Measurements from ENCODE around the gene ZCCHC24.

Gene ZCCHC24

GRCh38 chr10:79380125-79380945, 65.1 kb downstream of the ZCCHC24 start:
- no peak for FAIRE-seq

- FAIRE-seq, result no peak
These were observed 65.8 kb downstream of the ZCCHC24 start for GRCh38 chr10:79379512-79380124.

GRCh38 chr10:79378647-79379511, 66.5 kb downstream of the ZCCHC24 start:
- FAIRE-seq, result no peak

- no peak for FAIRE-seq
These were observed 67.1 kb downstream of the ZCCHC24 start for GRCh38 chr10:79378383-79378646.

- FAIRE-seq, result no peak
These were observed 67.7 kb downstream of the ZCCHC24 start for GRCh38 chr10:79377557-79378382.

- no peak for FAIRE-seq
These were observed 68.5 kb downstream of the ZCCHC24 start for GRCh38 chr10:79376751-79377556.

GRCh38 chr10:79376078-79376628, 69.3 kb downstream of the ZCCHC24 start:
- no peak for FAIRE-seq

- no peak for FAIRE-seq
These were observed 69.9 kb downstream of the ZCCHC24 start for GRCh38 chr10:79375321-79376077.

GRCh38 chr10:79374312-79375191, 70.9 kb downstream of the ZCCHC24 start:
- FAIRE-seq, result no peak

GRCh38 chr10:79372871-79373270, 72.6 kb downstream of the ZCCHC24 start:
- FAIRE-seq, result no peak

- FAIRE-seq, result no peak
These were observed 77.8 kb downstream of the ZCCHC24 start for GRCh38 chr10:79367426-79368189.

GRCh38 chr10:79361726-79362397, 83.6 kb downstream of the ZCCHC24 start:
- FAIRE-seq, result no peak

GRCh38 chr10:79360499-79361342, 84.7 kb downstream of the ZCCHC24 start:
- no peak for FAIRE-seq

- FAIRE-seq, result no peak
These were observed 85.5 kb downstream of the ZCCHC24 start for GRCh38 chr10:79359816-79360498.

GRCh38 chr10:79358811-79359210, 86.6 kb downstream of the ZCCHC24 start:
- no peak for FAIRE-seq

GRCh38 chr10:79357180-79357579, 88.2 kb downstream of the ZCCHC24 start:
- no peak for FAIRE-seq

- no peak for FAIRE-seq
These were observed 89.3 kb downstream of the ZCCHC24 start for GRCh38 chr10:79356104-79356503.
